Breast epithelium (tissue), 3 donors: ENCODE measurements around the gene PRKG1.

Experiments used
- CTCF ChIP-seq, 3 donors: fragments of 450-650 bp; IDR thresholded peaks; one replicate each; pipeline ENCODE4 v1.5.1; 2016 to 2017; ENCODE audit warnings: antibody characterized with exemption in 3 of 3, mild to moderate bottlenecking in 3 of 3, moderate library complexity in 3 of 3
- POLR2A ChIP-seq: fragments of 450-650 bp; IDR thresholded peaks from one replicate; pipeline ENCODE4 v1.6.1; 2016; ENCODE audit warnings: antibody characterized with exemption, mild to moderate bottlenecking, moderate library complexity

GRCh38 chr10:51521605-51522004 is 447.3 kb downstream of the PRKG1 start:
- TF ChIP-seq CTCF (IDR thresholded peaks at IDR 0.05) (no peak), POLR2A (no peak)
